NB4 (cell line): ENCODE measurements around the gene LAMA4.

Experiments
- DNase-seq: peaks from one replicate; pipeline ENCODE4 v3.0.0; 2010; ENCODE audit warnings: low read depth
- H3K4me3 ChIP-seq: one replicate; pipeline ENCODE4 v1.5.1; 2011; ENCODE audit warnings: mild to moderate bottlenecking, low read depth, low read length, moderate library complexity
- MYC ChIP-seq: IDR thresholded peaks from 2 replicates; pipeline ENCODE4 v1.6.1; 2011; ENCODE audit warnings: low read depth, low read length
- POLR2A ChIP-seq: IDR thresholded peaks from 2 replicates; pipeline ENCODE4 v1.6.1; 2011; ENCODE audit warnings: mild to moderate bottlenecking; ENCODE audit not compliant: insufficient read length; ENCODE audit errors: extremely low read depth
- TF ChIP-seq, protein P1 (sequence below): IDR thresholded peaks from one replicate; pipeline ENCODE4 v1.5.1; 2012; ENCODE audit warnings: low read depth, low read length
- TF ChIP-seq, protein P2 (sequence below): IDR thresholded peaks from 2 replicates; pipeline ENCODE4 v1.6.1; 2011; ENCODE audit warnings: low read depth, low read length

The LAMA4 gene

DNA sequence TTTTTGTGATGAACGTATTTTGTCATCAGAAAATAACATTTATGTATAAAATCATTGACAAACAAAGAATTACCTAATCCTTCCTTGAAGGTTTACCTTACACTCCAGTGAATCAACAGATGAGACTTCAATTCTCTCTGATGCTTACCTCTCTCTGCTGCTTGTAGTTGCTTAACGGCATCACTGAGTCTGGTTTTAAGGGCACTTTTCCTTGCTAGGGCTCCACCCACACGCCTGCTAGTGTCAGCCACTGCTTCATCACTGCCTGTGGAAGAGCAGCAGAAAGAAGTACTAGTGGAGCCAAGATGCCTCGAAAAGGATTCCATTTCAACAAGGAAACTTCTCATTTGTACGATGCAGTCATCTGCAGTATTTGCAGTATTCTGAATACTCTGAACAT, 104.0 kb downstream of the LAMA4 start:
- no peak overlapping the region for H3K4me3 ChIP-seq
- DNase-seq = no peak
- TF ChIP-seq, protein P1, sequence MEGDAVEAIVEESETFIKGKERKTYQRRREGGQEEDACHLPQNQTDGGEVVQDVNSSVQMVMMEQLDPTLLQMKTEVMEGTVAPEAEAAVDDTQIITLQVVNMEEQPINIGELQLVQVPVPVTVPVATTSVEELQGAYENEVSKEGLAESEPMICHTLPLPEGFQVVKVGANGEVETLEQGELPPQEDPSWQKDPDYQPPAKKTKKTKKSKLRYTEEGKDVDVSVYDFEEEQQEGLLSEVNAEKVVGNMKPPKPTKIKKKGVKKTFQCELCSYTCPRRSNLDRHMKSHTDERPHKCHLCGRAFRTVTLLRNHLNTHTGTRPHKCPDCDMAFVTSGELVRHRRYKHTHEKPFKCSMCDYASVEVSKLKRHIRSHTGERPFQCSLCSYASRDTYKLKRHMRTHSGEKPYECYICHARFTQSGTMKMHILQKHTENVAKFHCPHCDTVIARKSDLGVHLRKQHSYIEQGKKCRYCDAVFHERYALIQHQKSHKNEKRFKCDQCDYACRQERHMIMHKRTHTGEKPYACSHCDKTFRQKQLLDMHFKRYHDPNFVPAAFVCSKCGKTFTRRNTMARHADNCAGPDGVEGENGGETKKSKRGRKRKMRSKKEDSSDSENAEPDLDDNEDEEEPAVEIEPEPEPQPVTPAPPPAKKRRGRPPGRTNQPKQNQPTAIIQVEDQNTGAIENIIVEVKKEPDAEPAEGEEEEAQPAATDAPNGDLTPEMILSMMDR = no peak
- TF ChIP-seq POLR2A (no peak), MYC (no peak)
- TF ChIP-seq, protein P2, sequence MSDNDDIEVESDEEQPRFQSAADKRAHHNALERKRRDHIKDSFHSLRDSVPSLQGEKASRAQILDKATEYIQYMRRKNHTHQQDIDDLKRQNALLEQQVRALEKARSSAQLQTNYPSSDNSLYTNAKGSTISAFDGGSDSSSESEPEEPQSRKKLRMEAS = no peak

DNA sequence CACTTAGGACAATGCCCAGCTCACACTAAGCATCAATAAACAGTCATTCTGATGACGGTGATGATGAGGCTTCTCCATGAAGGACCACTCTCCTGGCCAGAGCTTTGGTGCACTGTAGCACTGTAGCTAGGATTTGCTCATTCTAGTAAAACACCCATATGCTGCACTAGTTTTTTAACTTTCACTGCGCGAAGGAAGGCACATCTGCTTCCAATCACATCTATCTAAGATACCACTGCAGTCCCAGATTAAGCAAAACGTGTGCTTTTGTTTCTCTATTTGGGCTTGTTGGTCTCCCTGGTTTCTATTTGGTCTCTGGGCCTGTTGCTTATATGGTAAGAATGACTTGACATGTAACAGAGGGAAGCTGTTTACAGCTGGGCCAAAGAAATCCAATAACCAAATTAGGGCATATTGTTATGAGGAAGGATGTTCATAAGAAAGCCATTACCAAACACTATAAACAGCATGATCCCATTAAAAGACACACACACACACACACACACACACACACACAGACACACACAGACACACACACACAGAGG, 104.6 kb downstream of the LAMA4 start:
- DNase-seq = no peak
- TF ChIP-seq POLR2A (no peak), MYC (no peak)
- TF ChIP-seq, protein P2 = no peak
- TF ChIP-seq, protein P1 = no peak
- H3K4me3 ChIP-seq = no peak overlapping the region

DNA sequence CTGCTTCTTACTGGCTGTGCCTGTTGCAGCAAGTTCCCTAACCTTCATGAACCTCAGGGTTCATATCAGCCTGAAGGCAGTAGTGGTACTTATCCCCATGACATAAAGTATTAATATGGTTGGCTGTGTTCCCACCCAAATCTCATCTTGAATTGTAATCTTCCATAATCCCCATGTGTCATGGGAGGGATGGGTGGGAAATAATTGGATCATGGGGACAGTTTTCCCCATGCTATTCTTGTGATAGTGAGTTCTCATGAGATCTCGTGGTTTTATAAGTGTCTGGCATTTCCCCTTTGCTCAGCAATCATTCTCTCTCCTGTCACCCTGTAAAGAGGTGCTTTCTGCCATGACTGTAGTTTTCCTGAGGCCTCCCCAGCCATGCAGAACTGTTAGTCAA, 105.1 kb downstream of the LAMA4 start:
- no peak for DNase-seq
- no peak overlapping the region for H3K4me3 ChIP-seq
- no peak for TF ChIP-seq POLR2A

DNA sequence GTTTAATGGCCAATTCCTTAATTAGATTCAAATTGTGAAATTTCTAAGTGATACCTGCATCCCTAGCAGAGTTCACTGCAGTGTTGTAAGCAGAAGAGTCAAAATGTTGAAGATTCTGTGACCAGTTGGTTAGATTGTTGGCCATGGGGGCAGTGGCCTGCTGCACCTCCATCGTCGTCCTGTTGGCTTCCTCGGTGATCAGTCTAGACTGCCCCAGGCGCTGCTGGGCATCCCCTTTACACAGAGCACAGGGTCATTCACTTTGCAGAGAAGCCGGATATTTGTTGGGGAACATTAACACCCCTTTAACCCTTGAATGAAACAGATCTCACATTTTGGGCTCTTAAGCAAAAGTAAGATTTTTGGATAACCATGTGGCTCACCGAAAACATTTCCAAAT, 106.3 kb downstream of the LAMA4 start:
- TF ChIP-seq, protein P2 = no peak
- TF ChIP-seq MYC = no peak
- no peak for TF ChIP-seq POLR2A
- TF ChIP-seq, protein P1 = no peak
- DNase-seq = no peak
- no peak overlapping the region for H3K4me3 ChIP-seq

DNA sequence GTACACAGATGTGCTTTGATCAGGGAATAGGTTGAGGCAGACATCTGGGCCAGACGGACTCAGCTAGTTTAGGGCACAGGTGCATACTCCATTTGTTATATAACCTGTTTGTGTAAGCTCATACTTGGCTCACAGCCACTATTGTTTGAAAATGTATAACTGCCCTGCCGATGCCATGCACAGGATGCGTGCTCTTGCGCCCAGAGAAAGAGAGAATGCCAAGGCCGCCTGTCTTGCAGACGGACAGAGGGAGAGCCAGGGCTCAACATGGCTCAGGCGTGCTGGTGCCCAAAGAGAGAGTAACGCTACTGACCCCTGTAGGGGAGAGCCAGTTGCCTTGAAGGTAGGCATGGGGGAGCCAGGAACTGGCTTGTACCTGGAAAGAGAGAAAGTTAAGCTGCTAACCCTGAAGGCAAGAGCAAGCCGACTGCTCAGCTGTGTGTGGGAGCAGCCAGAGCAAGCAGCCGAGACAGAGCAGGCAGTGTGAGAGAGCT, 109.2 kb downstream of the LAMA4 start:
- no peak for DNase-seq
- no peak overlapping the region for H3K4me3 ChIP-seq
- TF ChIP-seq MYC (no peak), POLR2A (no peak)
- TF ChIP-seq, protein P2 = no peak
- TF ChIP-seq, protein P1 = no peak

DNA sequence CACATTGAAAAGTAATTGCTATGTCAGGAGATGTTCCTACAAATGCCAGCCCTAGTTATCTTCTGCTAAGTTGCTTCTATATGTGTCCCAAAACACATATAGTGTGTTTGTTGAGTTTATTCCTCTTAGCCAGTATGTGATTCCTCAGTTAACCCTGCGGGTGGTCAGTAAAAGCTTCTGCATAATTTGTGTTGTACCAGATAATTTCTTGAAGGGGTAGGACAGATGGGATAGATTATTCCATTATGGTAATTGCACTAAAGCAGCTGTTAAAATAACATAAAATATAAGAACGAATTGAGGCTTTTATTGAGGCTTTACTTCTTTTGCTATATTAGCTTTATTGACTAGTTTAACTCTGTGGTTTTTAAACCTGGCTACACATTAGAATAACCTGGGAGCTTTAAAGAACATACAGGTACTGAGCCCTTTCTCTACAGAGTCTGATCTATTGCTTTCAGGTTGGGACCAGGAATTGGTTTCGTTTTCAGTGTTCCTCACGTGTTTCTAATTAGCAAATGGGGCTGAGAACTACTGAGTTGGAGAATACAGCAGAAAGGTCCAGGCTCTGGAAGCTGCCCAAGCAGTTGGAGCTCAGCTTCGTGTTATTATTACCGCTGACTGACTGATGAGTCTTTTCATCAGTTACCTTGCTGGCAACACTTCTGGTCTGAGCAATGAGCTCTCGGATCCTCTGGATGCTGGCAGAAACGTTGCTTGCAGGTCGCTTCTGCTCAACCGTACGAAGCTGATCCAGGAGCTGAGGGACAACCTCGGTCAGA, 110.0 kb downstream of the LAMA4 start:
- no peak overlapping the region for H3K4me3 ChIP-seq
- TF ChIP-seq, protein P2 = no peak
- TF ChIP-seq POLR2A (no peak), MYC (no peak)
- TF ChIP-seq, protein P1 = no peak
- no peak for DNase-seq
